ENCODE measurements around the gene PDCD11. TPM values are rescaled to one million over a fixed set of nuclear protein-coding genes. Genes with fewer than 3 reads are reported as not detected.
"Not testable (repeated sequence)": the region's sequence is repeated elsewhere in the genome, so short reads cannot be mapped to it uniquely, and the experiment has no call there.

PDCD11 gene
- total RNA-seq, 1 experiment from 2014 or later = 78.8 TPM

DNA sequence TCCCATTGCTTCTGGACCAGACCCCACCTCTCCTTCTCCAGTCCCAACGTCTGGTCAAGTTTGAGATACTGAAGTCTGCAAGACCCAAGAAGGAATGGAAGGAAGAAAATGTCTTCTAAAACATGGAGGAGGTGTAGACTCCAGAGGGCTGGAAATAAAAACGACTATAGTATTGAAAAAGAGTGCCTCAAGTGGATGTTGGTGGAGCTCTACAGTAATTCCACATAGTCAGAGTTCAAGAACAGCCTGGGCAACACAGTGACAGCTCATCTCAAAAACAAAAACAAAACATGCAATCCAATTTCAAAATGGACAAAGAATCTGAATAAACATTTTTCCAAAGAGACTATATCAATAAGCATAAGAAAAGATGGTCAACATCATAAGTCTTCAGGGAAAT is 43.1 kb upstream of the PDCD11 start:
- Mint-ChIP-seq H3K36me3 (peaks cover 6% of the 10 kb centered on the region), H3K27ac (no peak overlapping the region), H3K9me3 (no peaks in the 10 kb centered on the region), H3K27me3 (ENCODE audit: low read depth) (no peaks in the 10 kb centered on the region), H3K4me3 (no peak overlapping the region), H3K4me1 (peaks cover 10% of the 10 kb centered on the region)
- ChIA-PET CTCF (interaction anchor here (0.7 to 1.3 kb wide), 2 partner anchors 25 to 137 kb away, joined by 3 to 5 read pairs; no protein-coding TSS in a partner anchor), POLR2A (no interaction called here)
- no peak for TF ChIP-seq IRF2 (CRISPR knock-in tag; IDR thresholded peaks at IDR 0.05; ENCODE audit: borderline replicate concordance, low read depth)
- no peak for TF ChIP-seq NR2C2 (CRISPR knock-in tag; IDR thresholded peaks at IDR 0.05)
- TF ChIP-seq, protein P1, sequence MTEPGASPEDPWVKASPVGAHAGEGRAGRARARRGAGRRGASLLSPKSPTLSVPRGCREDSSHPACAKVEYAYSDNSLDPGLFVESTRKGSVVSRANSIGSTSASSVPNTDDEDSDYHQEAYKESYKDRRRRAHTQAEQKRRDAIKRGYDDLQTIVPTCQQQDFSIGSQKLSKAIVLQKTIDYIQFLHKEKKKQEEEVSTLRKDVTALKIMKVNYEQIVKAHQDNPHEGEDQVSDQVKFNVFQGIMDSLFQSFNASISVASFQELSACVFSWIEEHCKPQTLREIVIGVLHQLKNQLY (CRISPR knock-in tag; IDR thresholded peaks at IDR 0.05) = no peak
- no peak for TF ChIP-seq PRDM15 (CRISPR knock-in tag; IDR thresholded peaks at IDR 0.05)
- TF ChIP-seq NR3C1 (CRISPR knock-in tag; conservative IDR thresholded peaks at IDR 0.05; ENCODE audit: low read depth) = no peak
- no peak for TF ChIP-seq ZBTB21 (CRISPR knock-in tag; IDR thresholded peaks at IDR 0.05; ENCODE audit: borderline replicate concordance)
- TF ChIP-seq ZNF416 (CRISPR knock-in tag; IDR thresholded peaks at IDR 0.05) = no peak
- TF ChIP-seq RORB (CRISPR knock-in tag; IDR thresholded peaks at IDR 0.05) = no peak
- TF ChIP-seq MYBL2 (CRISPR knock-in tag; IDR thresholded peaks at IDR 0.05) = no peak
- no peak for TF ChIP-seq CTCF (IDR thresholded peaks at IDR 0.05)
- no peak for TF ChIP-seq ZNF671 (CRISPR knock-in tag; IDR thresholded peaks at IDR 0.05)
- TF ChIP-seq GTF2I (CRISPR knock-in tag; conservative IDR thresholded peaks at IDR 0.05) = no peak
- TF ChIP-seq NFE2L1 (CRISPR knock-in tag; IDR thresholded peaks at IDR 0.05) = no peak
- no peak for TF ChIP-seq CREB1 (CRISPR knock-in tag; IDR thresholded peaks at IDR 0.05)
- TF ChIP-seq, protein P2, sequence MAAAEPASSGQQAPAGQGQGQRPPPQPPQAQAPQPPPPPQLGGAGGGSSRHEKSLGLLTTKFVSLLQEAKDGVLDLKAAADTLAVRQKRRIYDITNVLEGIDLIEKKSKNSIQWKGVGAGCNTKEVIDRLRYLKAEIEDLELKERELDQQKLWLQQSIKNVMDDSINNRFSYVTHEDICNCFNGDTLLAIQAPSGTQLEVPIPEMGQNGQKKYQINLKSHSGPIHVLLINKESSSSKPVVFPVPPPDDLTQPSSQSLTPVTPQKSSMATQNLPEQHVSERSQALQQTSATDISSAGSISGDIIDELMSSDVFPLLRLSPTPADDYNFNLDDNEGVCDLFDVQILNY (CRISPR knock-in tag; IDR thresholded peaks at IDR 0.05) = no peak
- TF ChIP-seq CBFB (CRISPR knock-in tag; IDR thresholded peaks at IDR 0.05; ENCODE audit: low read depth) = no peak
- TF ChIP-seq ESRRA (CRISPR knock-in tag; IDR thresholded peaks at IDR 0.05; ENCODE audit: borderline replicate concordance) = no peak
- no peak for DNase-seq (ENCODE audit: low spot score)
- no peak for ATAC-seq

DNA sequence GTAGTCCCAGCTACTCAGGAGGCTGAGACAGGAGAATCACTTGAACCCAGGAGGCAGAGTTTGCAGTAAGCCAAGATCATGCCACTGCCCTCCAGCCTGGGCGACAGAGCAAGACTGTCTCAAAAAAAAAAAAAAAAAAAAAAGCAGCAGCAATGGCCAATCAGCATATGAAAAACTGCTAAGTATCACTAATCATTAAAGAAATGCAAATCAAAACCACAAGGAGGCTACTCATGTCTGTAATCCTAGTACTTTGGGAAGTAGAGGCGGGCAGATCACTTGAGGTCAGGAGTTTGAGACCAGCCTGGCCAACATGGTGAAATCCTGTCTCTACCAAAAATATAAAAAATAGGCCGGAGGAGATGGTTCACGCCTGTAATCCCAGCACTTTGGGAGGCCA is 41.9 kb upstream of the PDCD11 start:
- H3K36me3 Mint-ChIP-seq; ATAC-seq; H3K4me3 Mint-ChIP-seq; H3K9me3 Mint-ChIP-seq; POLR2A ChIA-PET; H3K27me3 Mint-ChIP-seq (ENCODE audit: low read depth); H3K4me1 Mint-ChIP-seq; H3K27ac Mint-ChIP-seq; DNase-seq (ENCODE audit: low spot score): not testable (repeated sequence)
- CTCF ChIA-PET = interaction anchor here (0.7 kb wide), 1 partner anchor 512 kb away, joined by 4 read pairs; no protein-coding TSS in a partner anchor
